ENCODE results near the gene CCDC82. TPM values are rescaled to one million over a fixed set of nuclear protein-coding genes. Genes with fewer than 3 reads are reported as not detected.

Gene CCDC82
- total and polyA plus RNA-seq, 4 donors, result 29.3 to 39.0 (median 38.1) TPM

DNA sequence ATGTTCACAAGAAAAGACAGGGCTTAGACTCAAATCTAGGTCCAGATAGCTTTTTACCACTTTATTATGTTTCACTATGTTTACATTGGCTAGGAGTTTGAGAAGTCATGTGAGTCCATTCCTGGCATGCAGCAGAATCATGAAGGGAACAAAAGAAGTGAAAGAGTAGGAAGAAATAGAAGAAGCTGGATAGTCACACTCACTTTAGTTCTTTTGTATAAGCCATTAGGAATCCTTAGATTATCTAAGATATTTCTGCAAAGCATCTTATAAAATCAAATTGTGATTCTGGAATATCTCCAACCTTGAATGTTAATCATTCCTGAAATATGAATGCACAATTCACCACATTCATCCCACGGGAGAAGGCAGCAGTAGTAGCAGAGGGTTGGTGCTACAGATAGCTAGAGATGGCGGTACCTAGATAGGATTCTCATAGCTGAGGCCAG is 78.6 kb downstream of the CCDC82 start:
- intact Hi-C loops (cut with DNase I), result loop anchor here in 1 of 2 donors (10.0 kb wide), 1 partner anchor 66 kb away; no protein-coding TSS in a partner anchor
- Histone ChIP-seq H3K4me1 (ENCODE audit: control insufficient read depth in 1 of 2, insufficient read depth in 2 of 2, low read length in 2 of 2) (peaks cover 6 to 24% of the 10 kb centered on the region in 2 donors), H3K27me3 (ENCODE audit: control insufficient read depth in 1 of 2, insufficient read depth in 2 of 2, low read length in 1 of 2) (no peaks in the 10 kb centered on the region), H3K9me3 (ENCODE audit: control insufficient read depth, low read length) (no peaks in the 10 kb centered on the region), H3K27ac (ENCODE audit: low read depth in 1 of 2, low read length in 2 of 2) (peak overlapping the region in 1 of 2 donors; percentile 90), H3K4me3 (ENCODE audit: low read length in 2 of 2) (no peak overlapping the region), H3K36me3 (ENCODE audit: control insufficient read depth in 1 of 2, insufficient read depth in 2 of 2, low read length in 1 of 2) (no peaks in the 10 kb centered on the region)
- DNase-seq (no peak), ATAC-seq (ENCODE audit: low FRiP score) (no peak)
- WGBS, 2 donors, result 4 to 5% methylated on average over 2 of the region's 2 CpGs

DNA sequence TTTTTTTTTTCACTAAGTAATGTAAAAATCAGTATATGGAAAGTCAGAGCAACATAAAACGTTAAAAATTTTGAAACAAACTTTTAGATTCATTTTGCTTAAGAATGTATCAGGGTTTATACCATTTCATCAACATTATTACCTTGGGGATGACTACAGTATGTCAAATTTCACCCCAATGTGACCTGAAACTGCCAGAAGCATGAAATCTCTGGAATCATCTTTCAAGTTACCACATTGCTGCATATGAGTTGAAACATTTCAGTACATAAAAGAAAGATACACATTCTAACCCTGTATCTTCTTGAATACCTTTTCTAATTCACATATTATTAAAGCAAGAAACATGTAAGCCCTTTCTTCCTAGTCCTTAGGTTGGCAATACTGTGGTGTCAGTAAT is 79.5 kb downstream of the CCDC82 start:
- no peaks in the 10 kb centered on the region for H3K9me3 ChIP-seq (ENCODE audit: control insufficient read depth, low read length)
- no peak overlapping the region for H3K4me3 ChIP-seq (ENCODE audit: low read length in 2 of 2)
- no peaks in the 10 kb centered on the region for H3K36me3 ChIP-seq (ENCODE audit: control insufficient read depth in 1 of 2, insufficient read depth in 2 of 2, low read length in 1 of 2)
- intact Hi-C loops (cut with DNase I), result loop anchor here in 1 of 2 donors (10.0 kb wide), 1 partner anchor 65 kb away; no protein-coding TSS in a partner anchor
- 47 to 48% methylated on average over 1 of the region's 1 CpG for WGBS, 2 donors
- peaks cover 8 to 24% of the 10 kb centered on the region in 2 donors for H3K4me1 ChIP-seq (ENCODE audit: control insufficient read depth in 1 of 2, insufficient read depth in 2 of 2, low read length in 2 of 2)
- ATAC-seq (ENCODE audit: low FRiP score) (no peak), DNase-seq (no peak)
- no peak overlapping the region for H3K27ac ChIP-seq (ENCODE audit: low read depth in 1 of 2, low read length in 2 of 2)
- H3K27me3 ChIP-seq (ENCODE audit: control insufficient read depth in 1 of 2, insufficient read depth in 2 of 2, low read length in 1 of 2), result no peaks in the 10 kb centered on the region

DNA sequence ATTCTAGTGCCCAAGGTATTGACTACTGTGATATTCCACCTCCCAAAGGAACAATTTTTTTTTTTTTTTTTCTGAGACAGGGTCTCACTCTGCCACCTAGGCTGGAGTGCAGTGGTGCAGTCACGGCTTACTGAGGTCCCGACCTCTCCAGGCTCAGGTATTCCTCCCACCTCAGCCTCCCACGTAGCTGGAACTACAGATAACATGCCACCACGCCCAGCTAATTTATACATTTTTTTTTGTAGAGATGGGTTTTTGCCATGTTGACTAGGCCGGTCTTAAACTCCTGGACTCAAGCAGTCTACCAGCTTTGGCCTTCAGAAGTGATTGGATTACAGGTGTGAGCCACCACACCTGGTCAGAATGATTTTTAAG is 80.1 kb downstream of the CCDC82 start:
- peaks cover 6 to 22% of the 10 kb centered on the region in 2 donors for H3K4me1 ChIP-seq (ENCODE audit: control insufficient read depth in 1 of 2, insufficient read depth in 2 of 2, low read length in 2 of 2)
- no peak for ATAC-seq (ENCODE audit: low FRiP score)
- no peak overlapping the region for H3K27ac ChIP-seq (ENCODE audit: low read depth in 1 of 2, low read length in 2 of 2)
- no peak for DNase-seq
- no peaks in the 10 kb centered on the region for H3K27me3 ChIP-seq (ENCODE audit: control insufficient read depth in 1 of 2, insufficient read depth in 2 of 2, low read length in 1 of 2)
- intact Hi-C loops (cut with DNase I), result loop anchor here (5.0 to 10.0 kb wide), 2 partner anchors 47 to 65 kb away; no protein-coding TSS in a partner anchor
- H3K36me3 ChIP-seq (ENCODE audit: control insufficient read depth in 1 of 2, insufficient read depth in 2 of 2, low read length in 1 of 2), result no peaks in the 10 kb centered on the region
- H3K4me3 ChIP-seq (ENCODE audit: low read length in 2 of 2), result no peak overlapping the region
- H3K9me3 ChIP-seq (ENCODE audit: control insufficient read depth, low read length), result no peaks in the 10 kb centered on the region
- 75 to 85% methylated on average over 5 of the region's 5 CpGs for WGBS, 2 donors

DNA sequence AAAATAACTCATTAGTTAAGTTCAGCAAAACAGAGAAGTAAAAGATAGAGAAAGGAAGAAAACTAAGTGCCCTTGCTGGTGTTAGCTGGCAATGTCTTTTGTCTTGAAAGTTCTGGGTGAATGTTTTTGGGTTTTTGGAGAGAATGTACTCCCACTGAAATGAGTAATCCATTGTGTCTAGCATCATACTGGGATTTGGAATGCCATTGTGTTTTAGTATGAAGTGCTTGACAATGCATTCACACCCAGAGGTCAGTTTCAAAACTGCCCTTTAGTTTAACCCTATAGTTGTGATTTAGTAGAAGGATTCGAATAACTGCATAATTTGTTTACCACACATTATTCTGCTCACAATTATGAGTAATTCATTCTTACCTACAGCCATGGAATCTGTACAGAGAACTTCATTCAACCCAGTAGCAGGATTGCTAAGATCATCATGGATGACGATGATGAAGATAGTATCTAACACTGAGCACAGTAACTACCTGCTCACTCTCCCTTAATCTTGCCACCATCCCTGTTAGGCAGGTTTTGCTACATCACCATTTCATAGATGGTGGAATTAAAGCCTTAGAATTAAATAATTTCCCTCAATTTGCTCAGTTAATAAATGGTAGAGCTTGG is 80.6 kb downstream of the CCDC82 start:
- H3K4me1 ChIP-seq (ENCODE audit: control insufficient read depth in 1 of 2, insufficient read depth in 2 of 2, low read length in 2 of 2), result peaks cover 5 to 17% of the 10 kb centered on the region in 2 donors
- H3K9me3 ChIP-seq (ENCODE audit: control insufficient read depth, low read length), result no peaks in the 10 kb centered on the region
- H3K4me3 ChIP-seq (ENCODE audit: low read length in 2 of 2), result no peak overlapping the region
- DNase-seq, result no peak
- no peaks in the 10 kb centered on the region for H3K36me3 ChIP-seq (ENCODE audit: control insufficient read depth in 1 of 2, insufficient read depth in 2 of 2, low read length in 1 of 2)
- ATAC-seq (ENCODE audit: low FRiP score), result no peak
- 96 to 99% methylated on average over 2 of the region's 2 CpGs for WGBS, 2 donors
- H3K27ac ChIP-seq (ENCODE audit: low read depth in 1 of 2, low read length in 2 of 2), result peak overlapping the region in 1 of 2 donors; percentile 44
- intact Hi-C loops (cut with DNase I), result loop anchor here in 1 of 2 donors (5.0 kb wide), 1 partner anchor 47 kb away; no protein-coding TSS in a partner anchor
- no peaks in the 10 kb centered on the region for H3K27me3 ChIP-seq (ENCODE audit: control insufficient read depth in 1 of 2, insufficient read depth in 2 of 2, low read length in 1 of 2)

DNA sequence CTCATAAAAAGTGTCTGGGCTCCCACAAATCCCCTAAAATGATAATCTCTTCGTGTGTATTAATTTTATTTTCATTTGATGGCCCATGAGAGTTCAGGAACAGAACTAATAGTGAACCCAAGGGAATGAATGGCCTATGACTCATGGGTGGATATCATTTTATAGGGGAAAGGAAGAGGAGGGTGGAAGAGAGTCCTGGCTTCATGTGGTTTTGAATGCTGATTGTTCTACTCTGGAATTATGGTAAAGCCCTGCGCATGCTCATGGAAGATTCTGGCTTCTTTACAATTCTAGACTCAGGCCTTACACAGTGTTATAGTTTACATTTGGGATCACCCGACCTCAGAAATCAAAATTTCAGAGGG is 82.0 kb downstream of the CCDC82 start:
- Histone ChIP-seq H3K36me3 (ENCODE audit: control insufficient read depth in 1 of 2, insufficient read depth in 2 of 2, low read length in 1 of 2) (no peaks in the 10 kb centered on the region), H3K4me1 (ENCODE audit: control insufficient read depth in 1 of 2, insufficient read depth in 2 of 2, low read length in 2 of 2) (peaks cover 8 to 16% of the 10 kb centered on the region in 2 donors), H3K9me3 (ENCODE audit: control insufficient read depth, low read length) (no peaks in the 10 kb centered on the region), H3K27ac (ENCODE audit: low read depth in 1 of 2, low read length in 2 of 2) (peak overlapping the region; percentile 47 to 59), H3K27me3 (ENCODE audit: control insufficient read depth in 1 of 2, insufficient read depth in 2 of 2, low read length in 1 of 2) (no peaks in the 10 kb centered on the region), H3K4me3 (ENCODE audit: low read length in 2 of 2) (peak overlapping the region; percentile 6 to 38)
- 22 to 24% methylated on average over 3 of the region's 3 CpGs for WGBS, 2 donors
- DNase-seq (no peak), ATAC-seq (ENCODE audit: low FRiP score) (peak; percentile 52)
- intact Hi-C loops (cut with DNase I), result loop anchor here in 1 of 2 donors (5.0 kb wide), 1 partner anchor 45 kb away; no protein-coding TSS in a partner anchor

DNA sequence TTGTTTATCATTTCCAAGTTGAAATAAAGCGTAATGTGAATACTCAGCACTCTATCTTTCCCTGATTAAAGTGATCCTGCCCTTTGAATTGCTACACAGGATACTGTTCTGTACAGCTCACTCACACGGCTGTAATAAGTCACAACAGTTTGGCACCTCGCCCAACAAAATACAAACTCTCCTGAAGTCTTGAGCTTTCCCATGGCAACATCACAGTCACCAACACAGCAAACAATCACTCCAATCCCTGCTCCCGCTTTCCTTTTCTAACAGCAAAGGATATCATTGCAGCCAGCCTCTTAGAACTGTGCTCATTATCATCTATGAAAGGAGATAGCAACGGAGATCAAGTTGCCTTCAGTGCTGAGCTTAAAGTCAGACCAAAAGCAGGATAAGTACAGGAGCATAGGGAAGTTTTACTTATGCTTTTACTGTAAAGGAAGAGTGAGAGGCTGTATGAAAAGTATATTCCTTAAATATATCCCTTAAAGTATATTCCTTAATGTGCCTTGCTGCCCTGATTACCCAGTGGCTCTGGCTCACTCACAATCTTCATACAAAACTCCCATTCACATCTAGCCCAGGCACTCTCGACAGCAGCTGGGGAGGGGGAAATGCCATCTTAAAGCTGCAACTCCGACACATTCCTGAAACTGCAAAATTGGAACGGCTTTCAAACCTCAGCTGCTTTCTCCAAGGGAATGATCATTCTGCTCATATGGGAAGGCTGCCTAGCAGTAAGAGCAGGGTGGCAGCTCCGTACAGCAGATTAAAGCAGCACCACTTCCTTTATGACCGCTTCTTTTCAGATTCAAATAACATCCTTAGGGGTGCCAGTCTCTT is 82.6 kb downstream of the CCDC82 start:
- intact Hi-C loops (cut with DNase I), result loop anchor here in 1 of 2 donors (5.0 kb wide), 1 partner anchor 45 kb away; no protein-coding TSS in a partner anchor
- DNase-seq, result peak; percentile 80 to 88
- H3K4me1 ChIP-seq (ENCODE audit: control insufficient read depth in 1 of 2, insufficient read depth in 2 of 2, low read length in 2 of 2), result peaks cover 8 to 20% of the 10 kb centered on the region in 2 donors

DNA sequence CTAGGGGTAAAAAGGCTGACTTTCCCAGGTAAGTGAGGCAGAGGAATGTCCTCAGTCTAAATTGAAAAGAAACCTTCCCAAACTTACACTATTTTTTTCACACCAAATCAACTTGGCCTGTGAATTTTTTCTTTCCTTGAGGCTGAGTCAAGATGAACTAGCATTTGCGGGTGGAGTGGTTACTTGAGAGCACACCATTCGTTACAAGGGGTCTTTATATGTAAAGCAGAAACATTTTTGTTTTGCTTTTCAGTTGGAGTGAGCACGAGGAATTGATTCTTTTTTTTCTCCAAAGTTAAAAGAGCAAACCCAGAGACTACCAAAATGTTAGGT is 83.1 kb downstream of the CCDC82 start:
- WGBS, 2 donors, result 3 to 7% methylated on average over 3 of the region's 3 CpGs
- H3K27ac ChIP-seq (ENCODE audit: low read depth in 1 of 2, low read length in 2 of 2), result peak overlapping the region; percentile 78 to 87
- ATAC-seq (ENCODE audit: low FRiP score) (no peak), DNase-seq (no peak)
- H3K9me3 ChIP-seq (ENCODE audit: control insufficient read depth, low read length), result no peaks in the 10 kb centered on the region
- no peaks in the 10 kb centered on the region for H3K36me3 ChIP-seq (ENCODE audit: control insufficient read depth in 1 of 2, insufficient read depth in 2 of 2, low read length in 1 of 2)
- intact Hi-C loops (cut with DNase I), result loop anchor here in 1 of 2 donors (5.0 kb wide), 1 partner anchor 44 kb away; no protein-coding TSS in a partner anchor
- H3K27me3 ChIP-seq (ENCODE audit: control insufficient read depth in 1 of 2, insufficient read depth in 2 of 2, low read length in 1 of 2), result no peaks in the 10 kb centered on the region
- H3K4me1 ChIP-seq (ENCODE audit: control insufficient read depth in 1 of 2, insufficient read depth in 2 of 2, low read length in 2 of 2), result peaks cover 8 to 17% of the 10 kb centered on the region in 2 donors
- no peak overlapping the region for H3K4me3 ChIP-seq (ENCODE audit: low read length in 2 of 2)

More for the DNA sequence above, 82.6 kb downstream of the CCDC82 start:
- Histone ChIP-seq H3K36me3 (ENCODE audit: control insufficient read depth in 1 of 2, insufficient read depth in 2 of 2, low read length in 1 of 2) (no peaks in the 10 kb centered on the region), H3K27me3 (ENCODE audit: control insufficient read depth in 1 of 2, insufficient read depth in 2 of 2, low read length in 1 of 2) (no peaks in the 10 kb centered on the region), H3K9me3 (ENCODE audit: control insufficient read depth, low read length) (no peaks in the 10 kb centered on the region), H3K27ac (ENCODE audit: low read depth in 1 of 2, low read length in 2 of 2) (peak overlapping the region; percentile 87), H3K4me3 (ENCODE audit: low read length in 2 of 2) (peak overlapping the region; percentile 44 to 47)
- WGBS, 2 donors, result 1 to 2% methylated on average over 10 of the region's 10 CpGs
- ATAC-seq (ENCODE audit: low FRiP score), result peak; percentile 93

DNA sequence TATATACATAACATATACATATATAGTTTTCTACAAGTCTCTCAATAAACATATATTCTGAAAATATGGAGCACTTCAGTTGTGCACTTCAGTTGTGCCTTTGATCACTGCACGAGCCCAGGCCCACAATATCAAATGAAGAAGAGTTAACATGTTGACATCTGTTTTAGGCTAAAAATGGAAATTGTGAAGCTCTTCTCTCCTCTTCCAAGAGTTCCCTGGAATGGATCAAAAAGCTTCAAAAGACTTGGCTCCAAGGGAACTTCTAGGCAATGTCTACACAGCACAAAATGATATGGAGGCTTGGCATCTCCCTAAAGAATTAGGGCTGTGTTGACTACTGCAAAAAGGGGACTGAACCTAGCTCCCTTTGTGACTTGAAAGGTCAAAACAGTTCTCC is 83.6 kb downstream of the CCDC82 start:
- H3K36me3 ChIP-seq (ENCODE audit: control insufficient read depth in 1 of 2, insufficient read depth in 2 of 2, low read length in 1 of 2), result no peaks in the 10 kb centered on the region
- 52 to 64% methylated on average over 1 of the region's 1 CpG for WGBS, 2 donors
- H3K4me1 ChIP-seq (ENCODE audit: control insufficient read depth in 1 of 2, insufficient read depth in 2 of 2, low read length in 2 of 2), result peaks cover 8 to 15% of the 10 kb centered on the region in 2 donors
- H3K27ac ChIP-seq (ENCODE audit: low read depth in 1 of 2, low read length in 2 of 2), result peak overlapping the region; percentile 78 to 87
- no peak overlapping the region for H3K4me3 ChIP-seq (ENCODE audit: low read length in 2 of 2)
- no peak for ATAC-seq (ENCODE audit: low FRiP score)
- DNase-seq, result no peak
- intact Hi-C loops (cut with DNase I), result loop anchor here in 1 of 2 donors (5.0 kb wide), 1 partner anchor 44 kb away; no protein-coding TSS in a partner anchor
- H3K9me3 ChIP-seq (ENCODE audit: control insufficient read depth, low read length), result no peaks in the 10 kb centered on the region
- no peaks in the 10 kb centered on the region for H3K27me3 ChIP-seq (ENCODE audit: control insufficient read depth in 1 of 2, insufficient read depth in 2 of 2, low read length in 1 of 2)
